Cerebellar nuclear complex (tissue), 1 donor: Measurements from ENCODE around the gene PLCB2.

ENCODE experiments used
- DNase-seq, 2 experiments: peaks; one replicate each; lab custom pipeline; 2025; lab: John Stamatoyannopoulos, UW

Gene PLCB2

DNA sequence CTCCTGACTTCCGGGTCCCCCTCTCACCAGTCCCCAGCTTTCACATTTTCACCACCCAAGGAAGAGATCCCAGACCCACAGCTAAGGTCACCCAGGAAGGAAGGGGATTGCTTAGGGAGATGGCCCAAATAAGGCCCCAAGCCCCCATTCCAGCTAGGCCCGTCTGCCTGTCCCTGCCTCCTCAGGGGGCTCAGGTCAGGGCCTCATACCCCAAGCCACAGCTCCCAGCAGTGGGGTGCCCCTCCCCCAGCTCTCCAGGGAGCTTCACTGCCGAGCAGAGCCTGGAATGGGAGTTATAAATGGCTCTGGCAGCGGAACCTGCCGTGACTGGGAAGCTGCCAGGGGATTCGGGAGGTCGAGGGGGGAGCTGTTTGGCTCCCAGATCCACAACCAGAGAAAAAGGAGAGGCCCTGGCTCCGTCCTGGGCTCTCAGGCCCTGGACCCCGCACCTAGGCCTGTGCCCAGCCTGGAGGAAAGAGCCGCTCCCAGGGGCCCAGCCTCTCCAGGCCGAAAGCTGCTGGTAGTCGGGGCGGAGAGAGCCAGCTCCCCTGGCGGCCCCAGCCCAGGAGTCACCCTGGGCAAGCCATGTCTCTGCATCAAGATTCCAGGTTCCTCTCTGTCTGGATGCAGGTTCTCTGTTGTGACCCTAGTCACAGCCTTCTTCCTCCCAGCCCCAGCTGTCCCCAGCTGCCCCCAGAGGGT lies 32.5 kb upstream of the PLCB2 start:
- no peak for DNase-seq

GRCh38 chr15:40339621-40339945 lies 31.8 kb upstream of the PLCB2 start:
- DNase-seq: no peak

DNA sequence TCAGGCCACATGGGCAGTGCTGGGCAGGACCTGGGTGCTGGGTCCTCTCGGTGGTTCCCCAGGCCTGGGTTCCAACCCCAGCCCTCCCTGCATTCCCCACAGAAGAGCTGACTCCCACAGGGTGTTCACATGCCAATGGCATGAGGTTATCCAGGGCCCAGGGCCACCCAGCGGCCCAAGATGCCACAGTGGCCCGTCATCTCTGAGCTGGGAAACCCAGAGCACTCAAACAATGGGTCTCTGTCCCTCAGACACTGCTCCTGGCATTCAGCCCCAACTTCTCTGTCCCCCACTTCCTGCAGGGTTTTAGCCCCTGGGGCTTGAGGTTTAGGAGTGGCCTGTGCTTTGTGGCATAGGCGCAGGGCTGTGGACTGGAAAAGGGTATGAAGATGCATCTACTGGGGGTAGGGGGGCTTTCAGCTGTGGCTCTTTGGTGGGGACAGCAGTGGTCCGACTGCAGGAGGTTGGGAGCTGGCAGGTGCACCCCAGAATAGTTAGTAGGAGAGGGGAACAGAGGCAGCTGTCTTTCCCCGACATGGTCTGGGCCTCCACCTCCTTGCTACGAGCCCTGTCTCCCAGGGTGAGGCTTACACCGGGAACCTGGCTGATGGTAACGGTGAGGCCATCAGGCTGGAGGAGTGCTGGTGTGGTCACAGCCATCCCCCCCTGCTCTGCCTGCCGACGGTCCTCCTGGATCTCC lies 31.3 kb upstream of the PLCB2 start:
- no peak for DNase-seq

- DNase-seq: no peak
Measured at GRCh38 chr15:40338041-40338657, 30.4 kb upstream of the PLCB2 start.

GRCh38 chr15:40337597-40337996 lies 29.9 kb upstream of the PLCB2 start:
- no peak for DNase-seq

GRCh38 chr15:40336744-40337122 lies 29.0 kb upstream of the PLCB2 start:
- no peak for DNase-seq

- DNase-seq: no peak
Measured at GRCh38 chr15:40335938-40336743, 28.4 kb upstream of the PLCB2 start.

- no peak for DNase-seq
Measured at GRCh38 chr15:40334941-40335795, 27.4 kb upstream of the PLCB2 start.

DNA sequence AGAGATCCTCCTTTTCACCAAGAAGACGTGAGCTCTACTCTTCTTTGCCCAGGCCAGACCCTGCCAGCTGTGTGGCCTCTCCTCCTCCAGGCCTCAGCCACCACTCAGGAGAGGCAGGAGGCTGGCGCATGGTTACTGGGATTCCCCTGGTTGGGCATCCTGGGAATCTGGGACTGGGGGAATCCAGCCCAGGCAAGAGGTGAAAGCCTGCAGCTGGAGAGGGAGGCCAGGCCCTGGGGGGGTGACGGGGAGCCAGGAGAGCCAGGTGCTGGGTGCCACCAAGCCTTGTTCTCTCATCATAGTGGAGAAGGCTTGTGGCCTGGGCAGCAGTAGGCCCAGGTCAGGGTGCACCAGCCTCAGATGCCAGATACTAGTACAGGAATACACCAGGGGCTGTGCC lies 26.8 kb upstream of the PLCB2 start:
- DNase-seq: no peak

DNA sequence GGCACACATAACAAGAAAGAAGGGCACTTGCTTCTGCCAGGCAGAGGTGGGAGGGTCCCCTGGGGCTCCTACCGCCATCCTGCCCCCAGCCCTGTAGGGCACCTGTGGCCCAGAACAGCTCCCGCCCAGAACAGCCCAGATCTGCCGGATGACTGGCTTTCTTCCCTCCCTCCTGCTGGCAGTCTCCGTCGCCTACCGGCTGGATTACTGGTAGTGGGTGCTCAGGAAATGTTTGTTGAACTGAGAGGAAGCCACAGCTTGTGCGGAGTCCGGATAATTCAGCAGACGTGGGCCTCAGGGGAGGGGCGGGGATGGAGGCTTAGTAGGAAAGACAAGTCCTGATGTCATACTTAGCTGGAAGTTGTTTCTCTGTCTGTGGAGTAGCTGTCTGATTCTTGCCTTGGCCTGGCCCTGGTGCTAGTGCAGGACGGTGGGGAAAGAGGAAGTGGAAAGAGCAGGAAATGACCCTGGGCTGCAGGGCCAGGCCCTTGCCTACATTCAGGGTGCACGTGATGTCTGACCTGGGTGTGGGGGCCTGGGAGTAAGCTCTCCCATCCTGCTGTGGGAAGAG lies 26.3 kb upstream of the PLCB2 start:
- no peak for DNase-seq

GRCh38 chr15:40332113-40332781 lies 24.5 kb upstream of the PLCB2 start:
- DNase-seq: no peak

DNA sequence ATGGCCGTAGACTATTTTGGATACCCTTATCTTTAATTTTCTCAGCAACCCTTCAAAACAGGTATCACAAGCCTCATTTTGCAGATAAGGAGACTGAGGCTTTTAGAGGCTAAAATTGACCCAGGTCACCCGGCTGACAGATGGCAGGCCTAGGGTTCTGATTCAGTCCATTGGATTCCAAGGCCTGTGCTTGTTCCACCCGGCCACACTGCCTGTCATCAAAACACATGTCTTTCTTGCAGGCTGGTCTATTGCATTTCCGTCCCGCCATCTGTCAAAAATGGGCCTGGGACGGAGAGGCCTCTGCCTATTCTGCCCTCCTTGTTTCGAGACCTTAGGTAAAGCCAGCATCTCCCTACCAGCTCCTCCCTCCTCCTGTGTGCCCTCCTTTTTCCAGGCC lies 23.9 kb upstream of the PLCB2 start:
- DNase-seq: no peak

- DNase-seq: no peak
Measured at GRCh38 chr15:40331026-40331425, 23.3 kb upstream of the PLCB2 start.

DNA sequence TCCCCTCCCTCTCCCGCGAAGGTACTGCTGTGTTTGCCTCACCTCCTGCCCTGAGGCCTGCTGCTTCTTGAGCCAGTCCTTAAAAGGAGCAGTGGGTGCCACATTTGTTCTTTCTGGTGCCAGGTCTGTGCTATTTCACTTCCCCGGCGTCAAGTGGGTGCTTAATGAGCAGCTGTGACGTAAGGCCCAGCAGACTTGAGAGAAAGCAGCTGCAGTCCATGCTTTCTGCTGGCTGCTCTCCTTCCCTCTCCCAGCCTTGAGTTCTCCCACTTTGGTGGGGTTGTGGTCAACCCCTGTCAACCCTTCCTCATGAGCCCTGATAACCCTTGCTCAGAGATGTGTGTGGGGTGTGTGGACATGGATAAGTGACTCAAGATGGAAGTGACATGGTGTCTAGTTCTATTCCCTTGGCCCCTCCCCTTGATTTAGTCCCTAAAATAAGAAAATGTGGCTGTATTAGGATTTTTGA lies 22.7 kb upstream of the PLCB2 start:
- no peak for DNase-seq

GRCh38 chr15:40329804-40330203 lies 22.1 kb upstream of the PLCB2 start:
- no peak for DNase-seq

- no peak for DNase-seq
Measured at GRCh38 chr15:40328751-40329150, 21.0 kb upstream of the PLCB2 start.

- DNase-seq: no peak
Measured at GRCh38 chr15:40328176-40328575, 20.4 kb upstream of the PLCB2 start.

DNA sequence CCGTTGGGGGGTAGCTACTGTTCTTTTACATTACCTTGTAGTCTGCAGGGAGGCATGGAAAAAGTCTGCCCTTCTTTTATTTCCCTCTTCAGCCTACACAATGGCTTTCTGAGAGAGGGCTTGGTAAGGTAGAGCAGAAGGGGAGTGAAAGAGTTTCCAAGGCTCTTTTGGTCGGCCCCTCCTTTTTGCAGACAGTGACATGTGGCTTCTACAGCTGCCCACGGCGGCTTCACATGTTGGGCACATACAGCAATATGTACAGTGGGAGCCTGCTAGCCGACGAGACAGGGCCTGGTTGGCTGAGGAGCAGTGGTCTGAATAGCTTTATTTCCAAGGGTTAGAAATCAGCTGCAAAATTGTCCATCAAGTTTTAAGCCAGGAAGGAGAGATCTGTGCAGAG lies 19.7 kb upstream of the PLCB2 start:
- no peak for DNase-seq

DNA sequence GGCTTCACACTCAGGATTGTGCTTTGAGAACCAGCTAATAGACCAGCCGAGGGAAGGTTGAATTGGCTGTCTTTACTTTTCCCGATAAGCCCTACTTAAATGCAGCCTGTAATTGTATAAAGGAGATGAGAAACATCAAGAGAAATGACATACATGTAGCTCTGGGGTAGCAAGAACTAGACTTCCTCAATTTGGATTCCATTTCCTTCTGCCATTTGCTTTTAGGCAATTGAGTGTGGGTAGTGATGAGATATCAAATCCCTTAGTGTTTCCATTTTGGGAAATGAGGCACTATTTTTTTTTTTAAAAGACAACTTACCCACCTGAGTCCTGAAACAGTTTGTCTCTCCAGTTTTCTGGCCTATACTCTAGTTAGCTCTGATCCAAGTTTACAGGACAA lies 18.0 kb upstream of the PLCB2 start:
- no peak for DNase-seq

DNA sequence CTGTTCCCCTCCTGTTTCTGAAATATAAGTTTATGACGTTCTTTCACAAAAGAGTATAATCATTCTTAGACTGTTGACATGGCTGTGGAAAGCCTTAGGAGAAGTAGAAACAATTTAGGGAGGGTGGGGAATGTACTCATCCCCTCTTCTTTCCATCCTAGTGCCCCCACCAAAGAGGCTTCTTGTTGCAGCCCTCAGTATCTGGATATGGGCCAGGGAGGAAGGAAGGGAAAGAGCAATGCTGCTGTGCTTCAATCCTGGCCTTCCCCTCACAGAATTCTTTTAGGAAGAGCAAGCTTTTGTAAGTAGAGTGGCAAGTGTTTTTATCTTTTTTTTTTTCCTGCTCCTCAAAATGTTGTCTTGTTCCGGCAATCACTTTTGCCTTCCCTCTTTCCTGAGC lies 17.5 kb upstream of the PLCB2 start:
- DNase-seq: no peak
